Activated CD4-positive, alpha-beta T cell treated with anti-CD3 and anti-CD28 coated beads for 24 hours (primary cell): ENCODE results near the gene KCNIP2.
A peak's percentile ranks its signal among the peaks of the same experiment; 100 is the strongest.

Experiments
- DNase-seq, 2 donors: peaks; one replicate each; pipeline ENCODE4 v3.0.0-alpha.2; 2020; ENCODE audit warnings: low read depth in 2 of 2

KCNIP2 gene

DNA sequence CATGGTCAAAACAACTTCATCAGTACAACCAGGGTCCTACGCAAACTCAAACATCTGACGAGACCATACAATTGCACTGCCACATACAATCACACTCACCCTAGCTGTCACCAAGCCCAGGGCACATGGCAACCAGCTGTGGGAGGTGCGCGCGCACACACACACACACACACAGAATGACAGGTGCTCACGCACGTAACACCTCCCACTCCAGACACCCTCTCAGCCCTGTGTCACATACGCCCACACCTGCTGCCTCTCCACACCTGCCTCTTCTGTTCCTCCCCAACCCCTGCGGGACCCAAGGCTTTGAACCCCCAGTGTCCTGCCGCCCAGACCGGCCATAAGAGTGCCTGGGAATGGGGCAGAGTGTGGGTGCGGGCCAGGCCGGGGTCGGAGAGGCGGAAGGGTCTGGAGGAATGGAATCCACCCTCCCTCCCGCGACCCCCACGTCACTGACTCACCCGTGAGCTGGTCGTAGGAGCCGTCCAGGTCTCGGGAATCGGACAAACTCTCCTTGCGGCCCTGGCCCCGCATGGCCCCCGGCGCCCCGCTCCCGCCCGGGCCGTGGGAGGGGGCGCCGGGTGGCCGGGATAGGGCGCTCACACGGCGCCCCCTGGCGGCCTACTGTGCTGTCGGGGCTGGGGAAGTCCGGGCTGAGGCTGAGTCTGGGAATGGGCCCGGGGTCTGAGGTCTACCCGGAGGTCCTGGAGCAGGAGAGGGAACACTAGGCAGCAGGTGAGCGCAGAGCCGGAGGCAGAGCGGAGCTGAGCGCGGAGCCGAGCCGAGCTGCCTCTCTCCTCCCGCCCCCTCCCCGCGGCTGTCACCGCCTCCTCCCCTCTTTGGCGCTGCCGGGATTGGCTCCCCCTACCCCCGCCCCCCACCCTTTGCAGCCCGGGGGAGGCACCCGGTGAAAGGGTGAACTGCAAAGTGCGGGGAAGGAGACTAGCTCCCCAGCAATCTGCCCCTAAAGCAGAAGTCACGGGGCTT, at the start of gene KCNIP2:
KCNIP2 (minus strand) TSS at position 769 of the 990 bp plus-strand sequence; CDS start at position 537, 232 bp downstream.
- peak in 1 of 2 donors; percentile 38 for DNase-seq

DNA sequence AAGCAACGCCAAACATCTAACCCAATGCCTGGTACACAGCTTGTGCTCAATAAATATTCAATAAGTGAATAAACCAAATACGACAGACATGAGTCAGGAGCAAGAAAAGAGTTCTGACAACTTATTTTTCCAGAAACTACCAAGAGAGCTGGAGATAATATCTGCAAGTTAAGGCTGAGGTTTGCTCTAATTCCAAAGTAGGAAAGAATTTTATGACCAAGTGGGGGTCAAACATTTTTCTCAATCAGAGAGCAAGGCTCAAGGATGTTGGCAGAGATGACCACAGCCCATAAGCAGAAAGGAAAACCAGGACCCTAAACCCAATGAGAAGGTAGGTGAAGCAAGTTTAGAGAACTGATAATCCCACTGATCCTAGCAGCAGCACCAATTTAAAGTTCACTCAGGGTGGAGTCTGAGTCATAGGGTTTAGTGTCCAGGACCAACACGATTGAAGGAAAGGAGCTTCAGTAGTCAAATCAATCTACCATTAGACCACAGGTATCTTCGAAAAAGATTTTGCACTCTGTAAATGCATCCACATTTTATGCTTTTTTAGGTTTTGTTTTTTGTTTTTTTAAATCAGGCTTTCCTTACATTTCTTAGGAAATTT, 49.3 kb upstream of the KCNIP2 start:
- DNase-seq: no peak

DNA sequence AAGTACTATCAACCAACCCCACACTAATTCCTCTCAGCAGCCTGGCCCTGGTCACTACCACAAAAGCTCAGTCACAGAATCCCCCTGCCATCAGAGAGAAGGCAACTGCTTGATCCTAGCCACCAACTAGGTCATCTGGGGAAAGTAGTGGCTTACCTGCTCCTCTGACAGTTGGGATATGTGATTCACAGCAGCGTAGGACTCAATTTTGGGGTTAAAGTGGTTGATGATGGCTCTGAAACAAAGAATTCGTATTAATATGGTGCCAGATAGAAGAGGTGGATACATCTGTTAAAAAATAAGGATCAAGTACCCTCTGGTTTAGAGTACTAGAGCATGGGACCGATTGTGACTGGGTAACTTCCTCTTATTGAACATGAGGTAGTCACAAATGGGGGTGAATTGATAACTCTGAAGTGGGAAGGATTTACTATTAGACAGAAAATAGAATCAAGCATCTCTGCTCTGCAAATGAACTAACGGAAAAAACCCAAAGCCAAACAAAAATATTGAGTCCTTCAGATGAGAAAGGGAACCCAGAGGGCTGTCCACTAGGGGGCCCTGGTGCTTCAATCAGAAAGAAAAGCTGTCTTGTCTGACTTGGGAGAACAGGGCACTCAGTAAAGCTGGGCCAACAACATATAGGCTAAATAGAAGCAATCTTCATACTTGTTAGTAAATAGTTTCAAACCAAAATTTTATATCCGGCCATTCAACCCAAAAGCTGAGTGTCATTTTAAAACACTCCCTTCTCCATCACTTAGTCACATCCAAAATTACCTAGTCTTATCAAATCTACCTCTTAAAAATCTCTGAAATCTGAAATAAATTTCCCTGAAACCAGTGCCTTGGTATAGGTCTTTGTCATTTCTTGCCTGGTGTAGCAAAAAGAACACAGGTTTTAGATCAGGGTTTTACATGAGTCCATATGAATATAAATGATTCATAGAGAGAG, 45.9 kb upstream of the KCNIP2 start:
- DNase-seq: peak; percentile 52 to 66

DNA sequence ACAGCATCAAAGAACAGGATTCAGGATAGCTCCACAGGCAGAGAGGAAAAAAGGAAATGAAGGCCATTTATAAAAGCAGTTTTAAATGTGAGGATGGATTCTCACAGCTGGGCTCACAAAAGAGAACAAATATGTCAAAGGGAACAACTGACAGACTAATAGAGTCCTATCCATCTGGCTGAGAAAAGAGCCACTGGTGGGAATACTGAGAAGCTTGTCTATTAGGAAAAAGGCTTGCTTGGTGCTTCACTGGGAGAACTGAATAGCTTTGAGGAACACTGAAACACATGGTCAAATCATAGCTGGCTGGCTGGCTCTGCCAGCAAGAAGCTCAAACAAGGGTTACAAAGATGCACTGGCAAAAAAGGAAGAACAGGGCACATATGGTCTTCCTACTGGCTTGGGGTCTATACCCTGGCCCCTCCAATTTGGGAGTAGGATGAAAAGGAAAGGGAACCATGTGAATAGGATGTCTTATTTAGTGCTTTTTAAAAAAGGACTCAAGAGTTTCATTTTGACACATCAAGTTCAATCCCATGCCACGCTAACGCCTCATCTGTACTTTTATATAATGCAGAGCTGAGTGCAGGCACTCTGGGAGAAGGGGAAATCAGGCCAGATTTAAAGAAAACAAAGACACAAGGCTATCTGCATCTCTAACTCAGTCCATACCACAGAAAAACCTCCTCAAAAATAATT, 44.8 kb upstream of the KCNIP2 start:
- no peak for DNase-seq

DNA sequence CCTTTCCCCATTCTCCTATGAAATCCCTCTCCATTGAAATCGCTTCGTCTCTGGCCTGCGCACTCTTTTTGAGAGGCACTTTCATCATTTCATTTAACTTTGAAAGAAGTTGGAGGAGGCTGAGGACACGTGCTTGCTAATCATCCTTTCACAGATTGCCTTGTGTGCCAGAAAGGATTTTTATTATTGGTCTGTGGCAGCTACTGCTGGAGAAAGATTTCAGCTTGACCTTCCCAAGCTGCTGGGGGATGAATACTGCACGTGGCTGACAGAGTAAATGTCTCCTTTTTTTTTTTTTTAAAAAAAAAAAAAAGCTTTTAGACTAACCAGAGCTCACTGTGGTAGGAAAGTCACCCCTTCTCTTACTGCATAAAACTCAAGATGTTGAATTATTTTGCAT, 44.2 kb upstream of the KCNIP2 start:
- DNase-seq: no peak

DNA sequence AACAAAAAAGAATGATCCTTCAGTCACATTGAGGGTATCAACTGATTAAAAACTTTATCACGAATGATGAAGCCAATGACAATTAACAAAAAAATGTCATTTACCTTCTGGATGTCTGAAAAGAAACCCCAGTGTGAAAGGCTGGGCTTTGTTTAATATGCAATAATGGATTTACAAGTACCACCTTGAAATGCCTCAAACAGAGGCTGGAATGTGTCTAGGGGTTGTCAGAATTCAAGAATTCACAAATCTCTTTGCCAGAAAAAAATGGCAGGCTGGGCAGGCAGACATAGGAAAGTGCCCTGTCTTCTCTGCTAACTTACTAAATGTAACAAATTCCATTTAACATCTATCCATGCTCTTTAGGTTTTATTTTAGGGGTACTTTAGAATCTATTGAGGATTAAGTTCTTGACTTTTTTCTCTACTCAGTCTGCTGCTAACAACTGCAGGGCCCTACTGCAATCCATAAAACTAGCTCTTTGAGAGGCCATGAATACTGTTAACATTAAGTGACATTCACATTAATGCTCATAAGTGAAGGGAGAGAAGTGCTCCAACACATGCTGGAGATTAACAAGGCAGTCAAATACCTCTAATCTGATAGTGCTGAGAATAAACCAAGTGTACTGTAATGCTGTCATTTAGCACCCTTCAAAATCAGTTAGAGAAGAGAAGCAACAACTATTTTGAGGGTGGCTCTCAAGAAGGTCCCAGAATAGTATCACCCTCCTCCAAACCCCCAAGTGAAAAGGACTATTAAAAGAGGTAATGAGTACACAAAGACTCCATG, 43.1 kb upstream of the KCNIP2 start:
- no peak for DNase-seq

DNA sequence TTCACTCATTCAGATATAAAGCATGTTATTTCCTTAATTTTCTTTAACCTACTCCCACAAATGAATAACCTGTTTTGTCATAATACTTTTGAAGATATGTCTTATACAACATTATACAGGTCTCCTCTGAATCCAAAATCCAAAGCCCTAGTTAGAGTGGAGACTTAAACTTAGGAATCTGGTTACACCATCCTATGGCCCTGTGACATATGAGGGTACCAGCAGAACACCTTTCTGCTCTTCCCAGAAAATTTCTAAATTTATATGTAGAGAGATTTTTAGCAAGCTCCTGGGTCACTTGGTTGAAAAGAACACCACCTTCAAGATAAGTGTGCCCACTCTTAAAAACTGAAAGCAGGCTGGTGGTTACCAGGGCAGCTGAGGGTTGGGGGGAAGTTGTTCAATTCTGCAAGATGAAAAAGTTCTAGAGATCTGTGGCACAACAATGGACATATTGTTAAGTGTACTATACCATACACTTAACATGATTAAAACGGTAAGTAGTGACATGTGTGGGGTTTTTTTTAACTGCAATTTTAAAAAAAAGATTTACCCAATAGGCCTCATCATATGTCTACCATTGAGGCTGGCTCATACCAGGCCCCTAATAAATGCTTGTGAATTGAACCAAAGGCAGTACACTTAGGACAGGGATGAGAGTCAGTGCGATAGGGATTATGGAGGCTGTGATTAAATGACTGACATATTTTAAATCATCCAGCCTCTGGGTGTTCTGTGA, 37.6 kb upstream of the KCNIP2 start:
- no peak for DNase-seq

DNA sequence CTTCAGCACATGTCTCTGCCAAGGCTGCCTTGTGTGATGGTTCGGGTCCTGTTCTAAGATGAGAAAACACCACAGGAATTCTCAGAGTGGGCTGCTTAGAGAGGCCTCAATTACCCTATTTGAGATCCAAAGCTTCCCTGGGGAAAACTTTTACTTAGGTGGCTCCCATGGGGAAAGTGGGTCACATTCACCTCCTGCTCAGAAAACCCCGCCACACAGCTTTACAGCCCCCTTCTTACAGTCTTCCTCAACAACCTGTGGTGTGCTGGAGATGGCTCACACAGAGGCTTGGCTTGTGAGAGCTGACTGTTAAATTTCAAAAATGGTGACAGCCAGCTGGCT, 36.6 kb upstream of the KCNIP2 start:
- DNase-seq: no peak

DNA sequence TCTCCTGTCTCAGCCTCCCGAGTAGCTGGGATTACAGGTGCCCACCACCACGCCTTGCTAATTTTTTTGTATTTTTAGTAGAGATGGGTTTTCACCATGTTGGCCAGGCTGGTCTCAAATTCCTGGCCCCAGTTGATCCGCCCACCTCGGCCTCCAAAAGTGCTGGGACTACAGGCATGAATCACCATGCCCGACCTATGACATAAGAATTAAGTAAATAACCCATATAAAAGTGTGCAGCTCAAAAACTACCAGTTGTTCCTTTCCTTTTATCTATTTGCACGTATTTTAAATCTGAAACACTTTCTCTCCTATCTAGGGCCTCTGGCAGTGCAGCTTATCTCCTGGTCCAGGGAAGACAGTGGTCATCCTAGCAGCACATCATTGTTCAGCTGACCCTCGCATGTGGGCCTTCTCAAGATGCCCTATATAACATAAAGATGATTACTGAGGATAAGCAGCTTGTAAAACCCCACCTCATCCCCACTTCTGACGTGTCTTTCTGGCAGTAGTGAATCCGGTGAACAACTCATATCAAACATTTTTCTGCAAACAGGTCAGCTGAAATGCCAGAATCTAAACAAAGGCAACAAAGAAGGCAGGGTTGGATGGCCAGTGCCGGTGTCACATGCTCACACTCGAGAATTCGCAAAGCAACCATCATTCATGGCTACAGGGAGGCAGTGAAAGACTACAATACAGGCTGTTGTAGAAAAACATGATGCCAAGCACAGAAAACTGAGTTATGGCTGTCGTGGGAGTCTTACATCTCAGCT, 36.0 kb upstream of the KCNIP2 start:
- no peak for DNase-seq

DNA sequence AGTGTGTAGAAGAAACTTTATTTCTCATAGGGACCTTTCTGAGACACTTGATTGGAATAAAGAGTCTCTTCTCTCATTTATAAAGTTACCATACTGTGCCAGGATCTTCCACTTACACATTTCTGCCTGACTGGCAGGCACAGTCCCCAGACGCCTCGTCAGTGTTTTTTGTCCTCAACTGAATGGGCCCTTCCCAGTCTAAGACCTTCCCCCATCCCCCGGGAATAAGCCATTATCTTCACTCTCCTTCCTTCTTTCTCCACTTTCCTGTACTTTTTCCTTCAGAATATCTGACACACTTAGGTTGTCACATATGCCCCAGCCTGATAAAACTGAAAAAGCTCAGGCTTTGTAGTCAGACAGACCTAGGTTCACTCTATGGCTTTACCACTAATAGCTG, 35.3 kb upstream of the KCNIP2 start:
- DNase-seq: no peak

DNA sequence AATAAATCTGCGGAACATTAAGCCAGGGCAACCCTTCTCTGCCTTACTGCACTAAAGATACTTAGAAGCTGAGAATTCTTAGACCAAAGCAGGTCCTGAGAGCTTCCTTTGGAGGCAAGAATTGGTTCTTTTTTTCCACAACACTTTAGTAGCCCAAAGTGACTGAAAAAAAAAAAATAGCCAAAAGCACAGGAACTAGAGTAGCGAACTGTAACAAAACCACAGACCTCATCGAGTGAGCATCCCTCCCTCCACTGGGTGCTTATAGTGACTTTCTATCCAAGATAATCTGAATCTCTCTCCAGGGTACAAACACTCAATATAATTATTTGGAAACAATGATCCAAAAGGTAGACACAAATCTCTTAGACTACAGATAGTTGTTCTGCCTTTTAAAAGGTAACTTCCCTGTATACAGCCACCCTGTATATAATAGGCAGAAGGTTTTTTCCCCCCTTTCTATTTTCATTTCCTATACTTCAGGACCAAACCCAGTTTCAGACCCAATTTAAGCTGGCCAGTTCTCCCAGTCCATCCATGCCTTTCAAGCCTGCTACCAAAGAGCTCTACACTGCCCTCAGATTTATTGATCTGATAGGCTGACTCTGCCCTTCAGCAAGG, 31.6 kb upstream of the KCNIP2 start:
- no peak for DNase-seq

DNA sequence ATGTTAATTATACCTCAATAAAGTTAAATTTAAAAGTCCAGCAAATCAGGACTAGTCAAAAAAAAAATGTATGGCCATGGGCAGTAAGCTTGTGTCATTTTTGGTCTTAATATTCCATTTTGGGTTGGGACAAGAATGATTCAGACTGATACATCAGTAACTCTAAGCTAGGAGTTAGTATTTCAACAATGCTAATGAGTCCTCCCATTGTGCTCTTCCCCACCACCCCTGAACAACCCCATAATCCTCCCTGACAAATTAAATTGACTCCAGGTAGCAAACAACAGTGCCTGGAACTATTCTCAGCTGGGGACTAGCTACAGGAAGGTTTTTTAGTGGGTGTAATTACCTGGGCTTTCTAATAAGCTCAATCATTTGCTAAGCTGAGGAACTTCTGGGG, 30.7 kb upstream of the KCNIP2 start:
- no peak for DNase-seq

DNA sequence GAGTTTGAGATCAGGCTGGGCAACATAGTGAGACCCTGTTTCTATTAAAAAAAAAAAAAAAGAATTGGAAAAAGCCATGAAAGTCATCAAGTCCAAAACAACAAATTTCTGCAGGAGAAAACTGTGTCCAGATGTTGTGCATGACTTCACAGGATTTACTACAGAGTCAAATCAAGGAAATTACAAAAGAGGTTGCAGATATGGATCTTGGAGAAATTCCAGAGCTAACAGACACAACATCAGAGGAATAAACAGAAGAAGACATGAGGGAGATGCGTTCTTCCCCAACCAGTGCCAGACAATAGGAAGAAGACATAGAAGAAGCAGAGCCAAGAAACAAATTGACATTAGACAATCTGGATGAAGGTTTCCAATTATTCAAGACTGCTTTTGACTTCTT, 24.3 kb upstream of the KCNIP2 start:
- no peak for DNase-seq

DNA sequence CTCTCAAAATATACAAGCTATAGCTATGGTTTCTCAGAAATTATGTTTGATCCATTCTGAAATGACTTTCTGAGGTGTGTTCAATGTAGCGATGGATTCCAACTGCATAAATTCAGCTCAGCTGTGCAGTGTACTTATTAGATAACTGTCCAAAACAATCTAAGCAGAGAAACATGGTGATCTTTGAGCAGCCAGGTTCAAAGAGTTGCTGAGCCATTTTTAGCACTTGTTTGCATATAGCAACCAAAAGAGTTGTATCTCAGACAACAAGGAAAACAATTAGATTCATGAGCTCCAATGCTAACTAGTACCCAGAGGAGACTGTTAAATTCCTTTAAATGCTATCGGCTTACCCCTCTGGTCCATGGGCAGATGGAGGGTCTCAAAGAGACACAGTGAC, 15.9 kb upstream of the KCNIP2 start:
- DNase-seq: no peak

DNA sequence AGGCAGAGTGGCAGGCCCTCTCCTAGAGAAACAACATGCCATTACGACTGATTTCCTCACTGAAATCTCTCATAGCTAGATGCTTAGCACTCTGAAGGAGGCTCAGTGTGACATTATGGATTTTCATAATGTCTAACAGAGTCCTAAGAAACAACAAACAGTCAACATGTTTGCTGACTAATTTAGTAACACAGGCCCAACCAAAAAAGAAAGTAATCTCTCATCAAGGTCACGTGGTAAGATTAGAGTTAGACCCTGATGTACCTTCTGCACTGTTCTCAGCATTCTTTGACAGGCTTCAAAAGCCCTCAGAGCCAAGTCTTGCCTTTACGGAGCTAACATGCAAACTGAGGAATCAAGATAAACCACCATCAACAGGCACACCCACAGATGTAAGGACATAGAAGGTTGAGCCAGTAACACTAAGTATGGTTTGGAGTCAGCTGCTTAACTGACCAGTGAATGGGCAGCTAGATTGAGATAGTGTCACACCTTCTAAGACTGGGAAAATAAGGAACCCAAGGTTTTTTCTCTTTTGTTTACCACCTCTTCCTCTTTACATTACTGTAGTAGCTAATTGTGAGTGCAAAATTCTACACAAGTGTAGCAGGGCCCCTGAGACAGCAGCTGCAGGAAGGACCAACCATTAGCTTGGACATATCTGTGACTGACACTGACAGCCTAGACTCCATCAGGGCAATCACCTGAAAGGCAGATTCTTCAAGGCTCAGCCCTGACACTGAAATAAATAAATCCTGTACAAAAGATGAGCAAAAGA, 15.3 kb upstream of the KCNIP2 start:
- no peak for DNase-seq

DNA sequence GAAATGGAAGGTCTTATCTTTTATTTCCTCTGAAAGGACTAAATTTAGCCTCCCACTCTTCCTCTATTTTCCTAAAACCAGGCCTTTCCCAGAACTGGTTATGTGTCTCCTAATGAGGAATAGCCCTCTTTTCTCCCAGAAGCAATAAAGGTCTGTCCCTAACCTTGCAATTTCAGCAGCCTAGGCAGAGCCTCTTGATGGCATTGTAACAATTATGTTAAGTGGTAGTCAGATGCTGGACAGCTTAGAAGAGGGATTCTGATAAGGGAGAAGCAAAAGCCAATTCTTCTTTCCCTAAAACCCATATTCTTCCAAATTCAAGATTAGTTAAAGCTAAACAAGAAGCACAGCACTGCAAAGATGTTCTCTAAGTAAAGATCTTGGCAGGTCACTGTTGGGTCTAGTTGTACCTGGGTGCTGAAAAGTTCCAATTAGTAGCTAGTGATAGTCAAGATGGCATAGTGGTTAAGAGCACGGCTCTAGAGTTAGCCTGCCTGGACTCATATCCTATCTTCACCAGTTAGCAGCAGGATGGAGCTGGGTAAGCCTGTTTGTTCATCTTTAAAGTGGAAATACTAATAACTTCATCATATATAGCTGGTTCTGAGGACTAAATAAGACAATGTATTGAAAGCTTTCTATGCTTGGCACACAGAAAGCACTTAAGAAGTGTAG, 14.3 kb upstream of the KCNIP2 start:
- no peak for DNase-seq

DNA sequence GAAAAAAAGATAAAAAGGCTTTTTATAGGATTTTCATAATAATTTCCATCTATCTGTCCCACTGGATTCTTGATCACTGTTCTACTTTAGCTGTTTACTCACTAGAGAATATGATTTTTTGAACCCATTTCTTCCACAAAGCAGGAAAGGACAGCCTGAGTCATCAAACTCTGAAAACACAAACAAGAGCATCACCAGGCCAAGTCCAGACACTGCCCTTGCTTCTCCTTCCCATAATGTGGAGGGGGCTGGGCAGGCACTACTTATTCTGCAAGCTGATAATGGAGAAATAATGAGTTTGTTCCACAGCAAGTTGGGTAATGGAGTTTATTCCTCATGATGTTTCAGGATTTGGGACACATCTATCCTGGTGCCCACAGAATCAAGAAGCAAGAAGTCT, 13.0 kb upstream of the KCNIP2 start:
- no peak for DNase-seq
